A549 (cell line): ENCODE data around the gene ATRN.
A peak's percentile ranks its signal among the peaks of the same experiment; 100 is the strongest.

Experiments
- CHD2 ChIP-seq: fragments of 150-350 bp; IDR thresholded peaks from 2 replicates; pipeline ENCODE4 v1.6.1; 2014; ENCODE audit warnings: low read length; ENCODE audit not compliant: partially characterized antibody
- CTCF ChIP-seq: fragments of >200 bp; sonication (Bioruptor Twin); formaldehyde crosslinking; IDR thresholded peaks from 3 replicates; pipeline ENCODE4 v1.5.1; 2016
- EP300 ChIP-seq, 2 experiments: fragments of >200 bp; sonication (Bioruptor Twin); formaldehyde crosslinking; IDR thresholded peaks; 2 replicates in 1 of 2; 3 replicates in 1 of 2; pipeline ENCODE4 v1.6.1; 2016 to 2017
- FOSL2 ChIP-seq, 2 experiments: fragments of 450-650 bp in 1 of 2; fragments of >200 bp in 1 of 2; sonication (Bioruptor Twin) in 1 of 2; formaldehyde crosslinking; IDR thresholded peaks; 2 replicates each; pipeline versions ENCODE4 v1.5.0 to v1.6.1; 2016 to 2020; ENCODE audit warnings: mild to moderate bottlenecking in 1 of 2, moderate library complexity in 1 of 2
- GATA3 ChIP-seq: IDR thresholded peaks from 2 replicates; pipeline ENCODE4 v1.6.1; 2012; ENCODE audit warnings: borderline replicate concordance
- HOXA7 ChIP-seq: fragments of 250-450 bp; sonication (Bioruptor Pico); IDR thresholded peaks from 2 replicates; pipeline ENCODE4 v1.5.0; 2020; ENCODE audit warnings: mild to moderate bottlenecking, moderate library complexity
- JUNB ChIP-seq: fragments of >200 bp; sonication (Bioruptor Twin); formaldehyde crosslinking; IDR thresholded peaks from 2 replicates; pipeline ENCODE4 v1.6.1; 2016
- MAX ChIP-seq: IDR thresholded peaks from 2 replicates; pipeline ENCODE4 v1.6.1; 2012
- NFE2L2 ChIP-seq: fragments of 150-350 bp; conservative IDR thresholded peaks from 2 replicates; pipeline ENCODE4 v1.6.1; 2014; ENCODE audit warnings: low read length
- POLR2A ChIP-seq: IDR thresholded peaks from 2 replicates; pipeline ENCODE4 v1.6.1; 2012; ENCODE audit warnings: mild to moderate bottlenecking, low read length
- RAD21 ChIP-seq, 2 experiments: fragments of >200 bp in 1 of 2; sonication (Bioruptor Twin) in 1 of 2; formaldehyde crosslinking in 1 of 2; IDR thresholded peaks in 1 of 2; conservative IDR thresholded peaks in 1 of 2; 2 replicates in 1 of 2; 3 replicates in 1 of 2; pipeline ENCODE4 v1.6.1; 2012 to 2018; ENCODE audit warnings: inconsistent platforms in 1 of 2
- SMC3 ChIP-seq: fragments of >200 bp; sonication (Bioruptor Twin); formaldehyde crosslinking; IDR thresholded peaks from 3 replicates; pipeline ENCODE4 v1.6.1; 2018; ENCODE audit warnings: inconsistent platforms
- TP53 ChIP-seq: fragments of 250-450 bp; sonication (Bioruptor Pico); IDR thresholded peaks from 2 replicates; pipeline ENCODE4 v1.5.0; 2021; ENCODE audit warnings: mild to moderate bottlenecking, moderate library complexity
- TF ChIP-seq, protein P1 (sequence below): fragments of 150-350 bp; IDR thresholded peaks from 2 replicates; pipeline ENCODE4 v1.6.1; 2014; ENCODE audit warnings: low read depth, mild to moderate bottlenecking, low read length

DNA sequence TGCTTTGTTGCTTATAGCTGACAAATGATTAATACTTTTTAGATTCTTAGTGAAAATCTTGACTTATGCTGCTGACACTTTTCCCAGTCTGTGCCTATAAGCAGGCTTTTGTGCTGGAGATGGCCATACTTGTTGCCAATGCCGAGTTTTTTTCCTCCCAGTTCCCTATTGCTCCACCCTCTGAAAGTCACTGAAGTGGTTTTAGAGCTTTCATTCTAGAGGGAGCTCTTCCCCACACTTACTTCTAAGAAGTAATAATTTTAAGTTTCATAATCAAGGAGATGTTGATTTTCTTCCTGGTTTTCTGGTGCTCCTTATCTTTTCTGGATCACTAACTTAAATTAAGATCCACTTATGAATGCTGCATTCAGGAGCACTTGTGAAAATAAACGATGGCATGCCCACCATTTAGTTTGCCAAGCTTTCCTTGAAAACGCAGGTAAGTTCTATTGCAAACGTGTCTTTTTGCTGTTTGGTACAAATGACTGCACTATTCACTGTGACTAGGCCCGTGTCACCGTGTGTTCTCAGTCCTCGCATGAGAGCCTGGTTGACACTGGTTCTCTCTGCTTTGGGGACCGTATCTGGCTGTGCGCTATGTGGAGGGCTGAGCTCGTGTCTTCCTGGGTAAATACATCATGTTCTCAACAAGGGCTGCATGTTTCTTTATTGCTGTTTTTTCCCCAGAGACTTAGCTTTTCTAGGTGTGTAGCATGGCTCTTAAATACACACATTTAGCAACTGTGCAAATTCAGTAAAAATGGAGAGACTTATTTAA lies 142.2 kb downstream of the ATRN start:
- TF ChIP-seq POLR2A: no peak
- 0 out of 3 replicates have a peak, but pooled peaks have one; percentile 12 for TF ChIP-seq CTCF
- no peak for TF ChIP-seq NFE2L2
- TF ChIP-seq CHD2: no peak
- no peak for TF ChIP-seq HOXA7
- TF ChIP-seq MAX: no peak
- TF ChIP-seq SMC3: no peak
- TF ChIP-seq RAD21 (conservative IDR thresholded peaks at IDR 0.05 in 1 of 2, IDR thresholded peaks at IDR 0.05 in 1 of 2): no peak
- TF ChIP-seq EP300 (IDR thresholded peaks at IDR 0.05): no peak
- no peak for TF ChIP-seq TP53 (CRISPR knock-in tag)
- no peak for TF ChIP-seq FOSL2 (IDR thresholded peaks at IDR 0.05)
- TF ChIP-seq FOSL2 (CRISPR knock-in tag; IDR thresholded peaks at IDR 0.05): no peak
- TF ChIP-seq, protein P1, sequence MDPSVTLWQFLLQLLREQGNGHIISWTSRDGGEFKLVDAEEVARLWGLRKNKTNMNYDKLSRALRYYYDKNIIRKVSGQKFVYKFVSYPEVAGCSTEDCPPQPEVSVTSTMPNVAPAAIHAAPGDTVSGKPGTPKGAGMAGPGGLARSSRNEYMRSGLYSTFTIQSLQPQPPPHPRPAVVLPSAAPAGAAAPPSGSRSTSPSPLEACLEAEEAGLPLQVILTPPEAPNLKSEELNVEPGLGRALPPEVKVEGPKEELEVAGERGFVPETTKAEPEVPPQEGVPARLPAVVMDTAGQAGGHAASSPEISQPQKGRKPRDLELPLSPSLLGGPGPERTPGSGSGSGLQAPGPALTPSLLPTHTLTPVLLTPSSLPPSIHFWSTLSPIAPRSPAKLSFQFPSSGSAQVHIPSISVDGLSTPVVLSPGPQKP: no peak
- no peak for TF ChIP-seq GATA3
- TF ChIP-seq JUNB: no peak
